Activated CD8-positive, alpha-beta T cell treated with anti-CD3 and anti-CD28 coated beads for 36 hours (primary cell): Measurements from ENCODE around the gene COL5A1. TPM values are rescaled to one million over a fixed set of nuclear protein-coding genes. Genes with fewer than 3 reads are reported as not detected.

Experiments used
- ATAC-seq: fragments of 200-7000 bp; cut with Tn5 transposase; one replicate; pipeline ENCODE4 v1.10.0; 2021; ENCODE audit warnings: mild to moderate bottlenecking, moderate library complexity
- CTCF ChIA-PET: fragments of 350-600 bp; sonication (Branson Sonifier 250); formaldehyde crosslinking; loops from one replicate; lab custom pipeline; 2021; ENCODE audit warnings: antibody characterized with exemption; lab: Charles Lee
- POLR2A ChIA-PET: fragments of 350-600 bp; sonication (Branson Sonifier 250); formaldehyde crosslinking; loops from one replicate; lab custom pipeline; 2021; ENCODE audit warnings: antibody characterized with exemption; lab: Charles Lee
- DNase-seq: peaks from one replicate; pipeline ENCODE4 v3.0.0-alpha.2; 2020
- H3K27ac Mint-ChIP-seq: one replicate; pipeline ENCODE4 v1.8.0; 2021; ENCODE audit warnings: mild to moderate bottlenecking, mixed read lengths
- H3K27me3 Mint-ChIP-seq: one replicate; pipeline ENCODE4 v1.8.0; 2021; ENCODE audit warnings: mixed read lengths
- H3K36me3 Mint-ChIP-seq: one replicate; pipeline ENCODE4 v1.8.0; 2021; ENCODE audit warnings: low read depth, mixed read lengths
- H3K4me1 Mint-ChIP-seq: one replicate; pipeline ENCODE4 v1.8.0; 2021; ENCODE audit warnings: low read depth, mixed read lengths
- H3K4me3 Mint-ChIP-seq: one replicate; pipeline ENCODE4 v1.8.0; 2021; ENCODE audit warnings: mild to moderate bottlenecking, moderate library complexity, mixed read lengths
- H3K9me3 Mint-ChIP-seq: one replicate; pipeline ENCODE4 v1.8.0; 2021; ENCODE audit warnings: mixed read lengths
- intact Hi-C: fragments of 100-400 bp; cut with micrococcal nuclease; formaldehyde crosslinking; loops from one replicate; pipeline ENCODE4 v1.10.0; 2022
- total RNA-seq, 2 experiments: library from RNA; stranded (reverse); gene quantifications; one replicate each; pipeline ENCODE4 v1.2.3, GENCODE V29; 2021
- TF ChIP-seq, protein P1 (sequence below): fragments of 200-600 bp; IDR thresholded peaks from one replicate; pipeline ENCODE4 v1.8.0; 2022; ENCODE audit warnings: antibody characterized with exemption, mild to moderate bottlenecking

Gene COL5A1
- total RNA-seq, 2 experiments from 2014 or later = 0.29 to 0.34 TPM

DNA sequence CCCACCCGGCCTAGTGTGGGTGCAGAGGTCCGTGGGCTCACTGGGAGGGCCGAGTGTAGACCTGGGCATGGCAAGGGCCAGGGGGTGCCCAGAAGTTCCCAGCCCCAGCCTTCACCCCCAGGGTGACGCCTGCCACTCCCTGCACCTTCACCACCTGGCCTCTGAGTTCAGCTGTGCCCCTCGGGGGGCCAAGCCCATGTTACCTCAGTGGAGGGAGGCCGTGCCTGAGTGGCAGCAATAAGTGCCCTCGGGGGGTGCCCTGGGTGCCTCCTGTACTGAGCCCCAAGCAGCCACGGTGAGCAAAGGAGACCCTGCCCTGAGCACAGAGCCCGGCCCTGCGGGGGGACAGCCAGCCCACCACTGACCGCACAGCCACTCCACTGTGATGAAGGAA is 228.7 kb downstream of the COL5A1 start:
- ATAC-seq (no peak), DNase-seq (no peak)
- Mint-ChIP-seq H3K36me3 (no peaks in the 10 kb centered on the region), H3K27ac (no peak overlapping the region), H3K9me3 (no peaks in the 10 kb centered on the region), H3K27me3 (no peaks in the 10 kb centered on the region), H3K4me3 (no peak overlapping the region), H3K4me1 (no peaks in the 10 kb centered on the region)
- TF ChIP-seq, protein P1, sequence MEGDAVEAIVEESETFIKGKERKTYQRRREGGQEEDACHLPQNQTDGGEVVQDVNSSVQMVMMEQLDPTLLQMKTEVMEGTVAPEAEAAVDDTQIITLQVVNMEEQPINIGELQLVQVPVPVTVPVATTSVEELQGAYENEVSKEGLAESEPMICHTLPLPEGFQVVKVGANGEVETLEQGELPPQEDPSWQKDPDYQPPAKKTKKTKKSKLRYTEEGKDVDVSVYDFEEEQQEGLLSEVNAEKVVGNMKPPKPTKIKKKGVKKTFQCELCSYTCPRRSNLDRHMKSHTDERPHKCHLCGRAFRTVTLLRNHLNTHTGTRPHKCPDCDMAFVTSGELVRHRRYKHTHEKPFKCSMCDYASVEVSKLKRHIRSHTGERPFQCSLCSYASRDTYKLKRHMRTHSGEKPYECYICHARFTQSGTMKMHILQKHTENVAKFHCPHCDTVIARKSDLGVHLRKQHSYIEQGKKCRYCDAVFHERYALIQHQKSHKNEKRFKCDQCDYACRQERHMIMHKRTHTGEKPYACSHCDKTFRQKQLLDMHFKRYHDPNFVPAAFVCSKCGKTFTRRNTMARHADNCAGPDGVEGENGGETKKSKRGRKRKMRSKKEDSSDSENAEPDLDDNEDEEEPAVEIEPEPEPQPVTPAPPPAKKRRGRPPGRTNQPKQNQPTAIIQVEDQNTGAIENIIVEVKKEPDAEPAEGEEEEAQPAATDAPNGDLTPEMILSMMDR = no peak
- ChIA-PET POLR2A (no interaction called here), CTCF (no interaction called here)
- intact Hi-C loops = no loop called here

DNA sequence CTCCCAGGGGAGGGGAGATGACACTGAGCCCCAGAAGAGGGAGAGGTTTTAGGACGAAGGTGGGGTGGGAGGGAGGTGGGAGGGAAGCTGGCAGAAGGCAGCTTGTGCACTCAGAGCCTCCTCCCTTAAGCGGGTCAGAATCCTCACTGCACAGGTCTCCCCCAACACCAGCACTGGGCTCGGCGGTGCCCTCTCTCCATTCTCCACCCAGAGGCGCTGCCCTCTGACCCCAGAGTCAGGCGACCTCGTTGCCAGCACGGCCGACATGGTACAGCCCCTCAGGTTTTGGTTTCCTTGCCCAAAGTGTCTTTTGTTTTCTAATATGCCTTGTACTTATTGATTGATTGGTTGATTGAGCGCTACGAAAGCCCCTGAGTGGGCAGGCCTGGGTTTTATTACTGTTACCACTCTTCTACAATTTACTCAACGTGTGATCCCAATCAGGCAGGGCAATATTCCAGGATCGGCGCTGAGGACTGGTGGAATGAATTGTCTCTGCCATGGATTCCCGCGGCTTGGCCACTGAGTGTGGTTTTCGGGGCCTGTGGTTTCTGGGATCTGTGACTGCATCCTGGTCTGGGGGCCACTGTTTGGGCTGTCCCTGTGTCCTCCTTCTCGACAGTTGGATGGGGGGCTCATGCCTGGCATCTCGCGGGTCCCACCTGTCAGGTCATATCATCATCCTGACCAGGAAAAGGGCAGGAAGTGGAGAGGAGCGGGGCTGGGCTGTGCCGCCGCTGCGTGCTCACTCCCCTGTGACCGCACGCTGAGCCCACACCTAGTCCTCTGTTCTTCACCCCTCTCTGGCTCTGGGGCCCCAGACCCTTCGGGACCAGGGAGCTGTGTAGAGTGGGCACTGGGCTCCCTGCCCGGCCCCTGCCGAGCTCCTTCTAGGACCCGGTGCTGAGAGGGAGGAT is 229.4 kb downstream of the COL5A1 start:
- ATAC-seq (no peak), DNase-seq (no peak)
- CTCF ChIA-PET = no interaction called here
- Mint-ChIP-seq H3K36me3 (no peaks in the 10 kb centered on the region), H3K9me3 (no peaks in the 10 kb centered on the region), H3K27ac (no peak overlapping the region), H3K4me3 (no peak overlapping the region), H3K27me3 (no peaks in the 10 kb centered on the region), H3K4me1 (no peaks in the 10 kb centered on the region)
- POLR2A ChIA-PET = no interaction called here
- TF ChIP-seq, protein P1 = no peak
- intact Hi-C loops = no loop called here

DNA sequence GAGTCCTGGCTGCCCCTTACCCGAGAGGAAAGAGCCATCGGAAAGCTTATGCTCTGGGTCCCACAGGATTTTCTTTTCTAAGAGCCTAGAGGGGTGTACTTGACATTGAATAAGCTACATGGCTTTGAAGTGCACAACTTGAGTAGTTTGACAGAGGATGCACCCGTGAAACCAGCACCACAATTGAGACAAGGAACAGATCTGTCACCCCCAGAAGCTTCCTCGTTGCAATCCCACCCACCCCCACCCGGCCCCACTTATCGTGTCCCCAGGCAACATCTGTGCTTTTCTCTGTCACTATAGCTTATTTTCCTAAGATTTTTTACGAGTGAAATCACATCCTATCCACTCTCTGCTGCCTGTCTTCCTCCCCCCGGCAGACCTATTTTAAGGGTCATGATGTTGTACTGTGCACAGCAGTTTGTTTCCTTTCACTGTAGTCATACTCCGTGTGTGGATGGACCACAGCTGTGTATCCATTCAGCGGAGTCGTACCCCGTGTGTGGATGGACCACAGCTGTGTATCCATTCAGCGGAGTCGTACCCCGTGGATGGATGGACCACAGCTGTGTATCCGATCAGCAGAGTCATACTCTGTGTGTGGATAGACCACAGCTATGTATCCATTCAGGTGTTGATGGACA is 230.2 kb downstream of the COL5A1 start:
- Mint-ChIP-seq H3K36me3 (no peaks in the 10 kb centered on the region), H3K9me3 (no peaks in the 10 kb centered on the region), H3K4me1 (no peaks in the 10 kb centered on the region), H3K27ac (no peak overlapping the region), H3K4me3 (no peak overlapping the region), H3K27me3 (peaks cover under 1% of the 10 kb centered on the region)
- CTCF ChIA-PET = no interaction called here
- no peak for DNase-seq
- POLR2A ChIA-PET = no interaction called here
- TF ChIP-seq, protein P1 = no peak
- intact Hi-C loops = no loop called here
- no peak for ATAC-seq

DNA sequence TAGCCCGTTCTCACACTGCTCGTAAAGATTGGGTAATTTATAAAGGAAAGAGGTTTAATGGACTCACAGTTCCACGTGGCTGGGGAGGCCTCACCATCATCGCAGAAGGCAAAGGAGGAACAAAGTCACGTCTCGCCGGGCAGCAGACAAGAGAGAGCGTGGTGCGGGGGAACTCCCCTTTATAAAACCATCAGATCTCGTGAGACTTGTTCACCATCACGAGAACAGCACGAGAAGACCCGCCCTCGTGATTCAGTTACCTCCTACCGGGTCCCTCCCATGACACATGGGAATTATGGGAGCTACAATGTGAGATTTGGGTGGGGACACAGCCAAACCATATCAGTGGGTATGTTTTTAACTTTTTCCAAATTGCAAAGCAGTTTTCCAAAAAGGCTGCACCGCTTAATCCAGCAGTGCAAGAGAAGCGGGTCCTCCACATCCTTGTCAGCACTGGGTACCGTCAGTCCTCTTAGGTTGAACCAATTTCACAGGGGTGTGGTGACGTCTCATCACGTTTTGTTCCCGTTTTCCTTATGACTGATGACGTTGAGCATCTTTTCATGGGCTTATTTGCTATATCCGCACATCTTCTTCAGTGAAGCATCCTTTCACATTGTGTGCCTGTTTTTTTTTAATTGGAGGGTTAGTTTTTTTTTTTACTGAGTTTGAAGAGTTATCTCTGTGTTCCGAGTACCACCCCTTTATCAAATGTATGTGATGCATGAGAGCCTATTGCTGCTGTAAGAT is 231.1 kb downstream of the COL5A1 start:
- Mint-ChIP-seq H3K36me3 (no peaks in the 10 kb centered on the region), H3K4me1 (no peaks in the 10 kb centered on the region), H3K27ac (no peak overlapping the region), H3K27me3 (peaks cover 2% of the 10 kb centered on the region), H3K9me3 (no peaks in the 10 kb centered on the region), H3K4me3 (no peak overlapping the region)
- ChIA-PET CTCF (no interaction called here), POLR2A (no interaction called here)
- no peak for ATAC-seq
- no peak for DNase-seq
- TF ChIP-seq, protein P1 = no peak
- intact Hi-C loops = no loop called here
